ENCODE data around the gene MEGF9.

MEGF9 gene

DNA sequence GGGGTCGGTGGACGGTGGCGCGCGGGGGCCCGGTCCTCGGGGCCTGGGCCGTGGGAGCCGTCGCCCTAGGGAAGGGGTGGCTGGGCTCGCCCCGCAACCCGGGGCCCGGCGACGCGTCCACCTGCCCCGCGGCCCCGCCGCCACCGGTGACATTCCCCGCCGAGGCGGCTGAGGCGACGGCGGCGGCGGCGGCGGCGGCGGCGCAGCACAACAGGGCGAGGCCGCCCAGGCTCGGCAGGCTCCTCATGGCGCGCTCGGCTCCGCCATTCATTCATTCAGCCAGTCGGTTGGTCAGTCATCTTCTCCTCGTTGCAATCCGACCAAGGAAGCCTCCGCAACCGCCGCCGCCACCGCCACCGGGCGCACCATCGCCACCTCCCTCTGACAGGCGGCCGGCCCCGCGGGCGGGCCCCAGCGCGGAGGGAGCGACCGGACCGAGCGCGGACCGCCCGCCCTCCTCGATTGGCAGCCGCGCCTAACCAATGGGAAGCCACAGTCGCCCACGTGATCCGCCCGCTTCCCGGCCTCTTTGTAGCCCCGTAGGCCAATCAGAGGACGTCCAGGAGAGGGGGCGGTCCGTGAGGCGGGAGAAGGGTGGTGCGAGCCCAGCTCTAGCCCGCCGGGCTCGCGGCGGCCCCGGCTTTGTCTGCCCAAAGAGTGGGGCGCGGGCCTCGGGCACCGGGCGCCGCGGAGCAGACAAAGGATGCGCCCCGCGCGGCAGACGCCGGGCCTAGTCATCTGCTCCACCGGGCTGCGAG, at the start of gene MEGF9:
Gene MEGF9, minus strand, starts transcription at position 383 of the 758 bp plus-strand sequence. Its CDS starts 112 bp downstream, at position 271.
- peak; percentile 98 for DNase-seq (ENCODE audit: low read depth)
- TF ChIP-seq, protein P1, sequence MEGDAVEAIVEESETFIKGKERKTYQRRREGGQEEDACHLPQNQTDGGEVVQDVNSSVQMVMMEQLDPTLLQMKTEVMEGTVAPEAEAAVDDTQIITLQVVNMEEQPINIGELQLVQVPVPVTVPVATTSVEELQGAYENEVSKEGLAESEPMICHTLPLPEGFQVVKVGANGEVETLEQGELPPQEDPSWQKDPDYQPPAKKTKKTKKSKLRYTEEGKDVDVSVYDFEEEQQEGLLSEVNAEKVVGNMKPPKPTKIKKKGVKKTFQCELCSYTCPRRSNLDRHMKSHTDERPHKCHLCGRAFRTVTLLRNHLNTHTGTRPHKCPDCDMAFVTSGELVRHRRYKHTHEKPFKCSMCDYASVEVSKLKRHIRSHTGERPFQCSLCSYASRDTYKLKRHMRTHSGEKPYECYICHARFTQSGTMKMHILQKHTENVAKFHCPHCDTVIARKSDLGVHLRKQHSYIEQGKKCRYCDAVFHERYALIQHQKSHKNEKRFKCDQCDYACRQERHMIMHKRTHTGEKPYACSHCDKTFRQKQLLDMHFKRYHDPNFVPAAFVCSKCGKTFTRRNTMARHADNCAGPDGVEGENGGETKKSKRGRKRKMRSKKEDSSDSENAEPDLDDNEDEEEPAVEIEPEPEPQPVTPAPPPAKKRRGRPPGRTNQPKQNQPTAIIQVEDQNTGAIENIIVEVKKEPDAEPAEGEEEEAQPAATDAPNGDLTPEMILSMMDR (conservative IDR thresholded peaks at IDR 0.05; ENCODE audit: low read depth, low read length), result no peak
- peak within 1 kb of the TSS; percentile 79 for H3K4me3 ChIP-seq (ENCODE audit: low read depth, low read length)

DNA sequence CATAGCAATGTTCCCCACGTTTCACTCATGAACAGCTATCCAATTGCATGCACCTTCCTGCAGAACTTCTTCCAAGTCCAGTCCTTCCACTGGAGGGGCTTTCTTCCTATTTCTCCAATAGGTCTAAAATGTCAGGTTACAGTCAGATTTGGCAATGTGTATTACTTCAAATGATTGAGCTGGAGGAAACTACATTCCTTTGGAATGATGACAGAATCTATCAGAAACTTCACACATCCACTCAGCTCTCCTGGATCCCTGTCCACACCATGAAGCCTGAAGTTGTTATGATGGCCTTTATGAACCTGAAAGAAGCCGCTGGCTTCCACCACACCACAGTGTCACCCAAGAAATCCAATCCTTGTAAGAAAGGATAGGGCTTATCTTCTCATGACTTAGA, 46.7 kb upstream of the MEGF9 start:
- no peak overlapping the region for H3K4me3 ChIP-seq (ENCODE audit: low read depth, low read length)
- TF ChIP-seq, protein P1 (conservative IDR thresholded peaks at IDR 0.05; ENCODE audit: low read depth, low read length), result no peak
- DNase-seq (ENCODE audit: low read depth), result peak; percentile 40

DNA sequence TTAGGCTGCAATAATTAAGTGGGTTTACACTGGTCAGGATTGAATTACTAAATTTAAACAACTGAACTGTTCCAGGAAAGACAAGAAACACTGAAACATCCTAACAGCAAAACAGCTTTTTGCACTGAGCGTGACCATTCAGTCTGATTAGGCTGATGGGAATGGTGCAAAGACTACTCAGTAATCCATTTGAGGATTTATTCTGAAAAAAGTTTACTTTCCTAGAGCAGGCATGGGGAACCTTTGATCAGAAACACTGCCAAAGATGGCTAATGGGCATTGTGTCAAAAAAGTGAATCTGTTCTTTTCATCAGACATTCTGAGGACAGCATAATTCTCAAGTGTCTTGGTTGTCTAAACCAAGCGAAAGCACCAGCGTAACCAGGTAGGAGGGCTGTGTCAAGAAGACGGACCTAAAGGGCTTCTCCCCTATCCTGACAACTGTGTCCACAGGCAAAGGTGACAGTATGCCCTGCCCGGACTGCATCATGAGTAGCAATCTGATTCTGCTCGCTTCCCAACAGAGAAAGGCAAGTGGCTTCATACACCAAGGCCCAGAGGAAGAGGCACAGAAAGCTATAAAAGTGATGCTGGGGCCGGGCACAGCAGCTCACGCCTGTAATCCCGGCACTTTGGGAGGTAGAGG, 45.6 kb upstream of the MEGF9 start:
- TF ChIP-seq, protein P1 (conservative IDR thresholded peaks at IDR 0.05; ENCODE audit: low read depth, low read length), result no peak
- no peak for DNase-seq (ENCODE audit: low read depth)
- no peak overlapping the region for H3K4me3 ChIP-seq (ENCODE audit: low read depth, low read length)

DNA sequence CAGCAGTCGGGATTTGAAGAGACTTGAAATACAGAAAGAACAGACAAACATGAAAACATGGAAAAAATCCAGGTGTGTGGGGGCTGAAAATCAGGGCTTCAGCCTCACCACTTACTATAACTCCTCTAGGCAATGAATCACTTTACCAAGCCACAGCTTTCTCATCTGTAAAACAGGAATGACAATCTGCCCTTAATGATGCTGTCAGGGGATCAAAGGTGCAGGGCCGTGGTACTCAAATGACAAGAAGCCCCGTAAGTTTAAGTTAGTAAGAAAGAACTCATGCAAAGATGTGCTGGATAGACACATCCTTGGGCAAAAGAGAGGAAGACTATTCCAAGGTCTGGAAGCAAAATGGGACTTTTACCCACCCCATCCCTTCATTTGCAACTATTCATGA, 44.3 kb upstream of the MEGF9 start:
- TF ChIP-seq, protein P1 (conservative IDR thresholded peaks at IDR 0.05; ENCODE audit: low read depth, low read length), result no peak
- DNase-seq (ENCODE audit: low read depth), result no peak
- H3K4me3 ChIP-seq (ENCODE audit: low read depth, low read length), result no peak overlapping the region

DNA sequence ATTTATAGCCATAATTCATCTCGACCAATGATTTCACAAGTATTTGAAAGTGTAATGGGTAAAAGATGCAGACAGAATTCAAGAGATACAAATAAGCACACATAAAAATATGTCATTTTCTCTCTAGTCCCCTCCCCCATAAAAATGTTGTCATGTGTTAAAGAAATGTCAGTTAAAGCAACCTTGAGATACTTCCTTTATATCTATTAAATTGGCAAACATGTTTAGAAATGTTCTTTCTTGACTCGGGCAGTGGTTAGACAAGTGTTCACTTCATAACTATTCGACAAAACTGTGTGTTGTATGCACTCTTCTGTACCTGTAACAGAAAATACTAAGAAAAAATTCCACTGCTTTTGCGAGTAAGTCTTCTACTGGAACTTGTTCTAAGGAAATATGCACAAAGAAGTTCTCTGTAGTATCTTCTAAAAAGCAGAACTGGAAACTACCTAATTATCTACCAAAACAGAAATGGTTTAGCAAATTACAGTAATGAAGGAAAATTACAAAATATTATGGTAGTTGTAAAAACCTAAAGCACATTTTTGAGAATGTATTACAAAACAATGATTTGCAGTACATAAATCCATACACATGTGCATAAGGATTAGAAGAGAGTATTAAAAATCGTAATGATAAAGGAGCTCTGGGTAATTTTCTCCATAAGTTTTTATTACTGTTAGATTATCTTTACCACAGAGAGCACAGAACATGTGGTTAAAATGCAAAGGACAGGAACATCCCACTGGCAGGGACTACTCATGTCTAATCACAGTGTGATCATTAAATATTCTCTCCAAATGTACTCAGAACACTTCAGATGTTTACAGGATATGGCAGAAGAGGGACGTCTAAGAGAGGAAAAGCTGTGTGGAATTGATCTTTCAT, 43.0 kb upstream of the MEGF9 start:
- H3K4me3 ChIP-seq (ENCODE audit: low read depth, low read length), result no peak overlapping the region
- TF ChIP-seq, protein P1 (conservative IDR thresholded peaks at IDR 0.05; ENCODE audit: low read depth, low read length), result no peak
- no peak for DNase-seq (ENCODE audit: low read depth)

DNA sequence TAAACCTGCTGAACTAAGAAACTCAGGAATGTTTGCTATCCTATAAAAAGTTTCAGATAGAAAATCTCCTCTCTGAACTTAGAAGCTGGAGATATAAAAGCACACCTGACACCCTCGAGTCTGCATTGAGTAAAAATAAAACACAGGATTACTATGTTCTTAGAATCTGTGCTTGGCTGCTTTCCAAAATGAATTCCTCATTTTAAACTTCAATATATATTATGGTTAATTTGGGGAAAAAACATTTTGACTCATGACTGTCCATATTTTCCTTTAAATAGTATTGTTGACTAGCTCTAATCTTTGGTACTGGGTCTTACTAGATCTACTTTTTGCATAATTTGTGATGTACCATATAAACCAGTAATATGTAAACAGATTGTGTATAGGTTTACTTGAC, 42.3 kb upstream of the MEGF9 start:
- peak; percentile 16 for DNase-seq (ENCODE audit: low read depth)
- TF ChIP-seq, protein P1 (conservative IDR thresholded peaks at IDR 0.05; ENCODE audit: low read depth, low read length), result no peak
- H3K4me3 ChIP-seq (ENCODE audit: low read depth, low read length), result no peak overlapping the region
